Hematopoietic multipotent progenitor cell (in vitro differentiated cells): ENCODE data around the gene MED15. TPM values are rescaled to one million over a fixed set of nuclear protein-coding genes. Genes with fewer than 3 reads are reported as not detected.
"Not testable (repeated sequence)": the region's sequence is repeated elsewhere in the genome, so short reads cannot be mapped to it uniquely, and the experiment has no call there.

Source experiments
- DNase-seq, 3 donors: peaks; one replicate each; pipeline ENCODE4 v3.0.0-alpha.2; 2011 to 2015; ENCODE audit warnings: low read depth in 2 of 3, low spot score in 2 of 3
- total RNA-seq: library from RNA; depleted of rRNA; stranded (reverse); fragments of >200 nt; gene quantifications from one replicate; pipeline ENCODE4 v1.2.3, GENCODE V29; 2012

MED15 gene
- total RNA-seq, 1 donor: 97.8 TPM

- DNase-seq: no peak
Measured at GRCh38 chr22:20615533-20616450, 108.4 kb downstream of the MED15 start.

- no peak for DNase-seq
Measured at GRCh38 chr22:20616451-20617043, 109.1 kb downstream of the MED15 start.

- no peak for DNase-seq
Measured at GRCh38 chr22:20618488-20618887, 111.1 kb downstream of the MED15 start.

DNA sequence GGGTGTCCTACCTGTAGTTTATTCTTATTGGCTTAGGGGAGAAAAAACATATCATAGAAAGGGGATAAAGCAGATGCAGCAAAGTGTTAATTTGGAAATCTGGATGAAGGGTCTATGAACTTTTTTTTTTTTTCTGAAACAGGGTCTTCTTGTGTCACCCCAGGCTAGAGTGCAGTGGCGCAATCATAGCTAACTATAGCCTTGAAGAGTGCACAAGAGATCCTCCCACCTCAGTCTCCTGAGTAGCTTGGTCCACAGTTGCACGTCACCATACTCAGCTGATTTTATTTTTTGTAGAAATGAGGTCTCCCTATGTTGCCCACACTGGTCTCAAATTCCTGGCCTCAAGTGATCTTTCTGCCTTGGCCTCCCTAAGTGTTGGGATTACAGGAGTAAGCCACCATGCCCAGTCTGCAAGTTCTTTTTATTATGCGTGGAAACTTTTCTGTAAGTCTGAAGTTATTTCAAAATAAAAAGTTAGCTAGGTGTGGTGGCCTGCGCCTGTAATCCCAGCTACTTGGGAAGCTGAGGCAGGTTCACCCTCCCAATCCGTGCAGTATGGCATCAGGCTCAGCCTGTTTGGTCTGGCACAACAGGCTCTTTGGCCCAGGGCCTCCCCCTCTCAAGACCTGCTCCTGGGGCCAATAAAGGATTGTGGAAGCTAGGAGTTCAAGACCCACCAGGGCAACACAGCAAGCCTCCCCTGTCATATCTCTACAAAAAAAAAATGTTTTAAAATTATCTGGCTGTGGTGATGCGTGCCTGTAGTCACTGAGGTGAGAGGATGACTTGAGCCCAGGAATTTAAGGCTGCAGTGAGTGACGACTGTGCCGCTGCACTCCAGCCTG is 111.9 kb downstream of the MED15 start:
- DNase-seq: no peak

- DNase-seq: not testable (repeated sequence)
Measured at GRCh38 chr22:20619893-20620194, 112.4 kb downstream of the MED15 start.

- DNase-seq: no peak
Measured at GRCh38 chr22:20621162-20621561, 113.8 kb downstream of the MED15 start.

- no peak for DNase-seq
Measured at GRCh38 chr22:20622650-20623339, 115.4 kb downstream of the MED15 start.

- no peak for DNase-seq
Measured at GRCh38 chr22:20624161-20624616, 116.8 kb downstream of the MED15 start.

GRCh38 chr22:20625270-20625669 is 117.9 kb downstream of the MED15 start:
- DNase-seq: no peak

DNA sequence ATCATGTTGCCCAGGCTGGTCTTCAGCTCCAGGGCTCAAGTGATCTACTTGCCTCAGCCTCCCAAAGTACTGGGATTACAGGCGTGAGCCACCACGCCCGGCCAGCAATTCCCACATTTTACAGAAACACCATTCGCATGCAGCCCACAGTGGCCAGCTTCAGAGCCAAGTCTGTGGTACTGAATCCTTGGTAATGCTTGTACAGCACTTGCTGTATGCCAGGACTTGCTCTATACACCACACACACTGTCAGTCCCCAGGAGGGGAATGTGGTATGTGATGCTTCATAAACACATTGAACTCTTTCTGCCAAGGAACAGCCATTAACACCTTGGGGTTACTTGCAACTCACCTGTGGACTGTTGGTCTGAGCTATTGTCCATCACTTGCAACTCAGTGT is 119.4 kb downstream of the MED15 start:
- DNase-seq: no peak

- no peak for DNase-seq
Measured at GRCh38 chr22:20627432-20627831, 120.0 kb downstream of the MED15 start.

- DNase-seq: no peak
Measured at GRCh38 chr22:20628081-20628939, 120.9 kb downstream of the MED15 start.

GRCh38 chr22:20629401-20629800 is 122.0 kb downstream of the MED15 start:
- DNase-seq: no peak

DNA sequence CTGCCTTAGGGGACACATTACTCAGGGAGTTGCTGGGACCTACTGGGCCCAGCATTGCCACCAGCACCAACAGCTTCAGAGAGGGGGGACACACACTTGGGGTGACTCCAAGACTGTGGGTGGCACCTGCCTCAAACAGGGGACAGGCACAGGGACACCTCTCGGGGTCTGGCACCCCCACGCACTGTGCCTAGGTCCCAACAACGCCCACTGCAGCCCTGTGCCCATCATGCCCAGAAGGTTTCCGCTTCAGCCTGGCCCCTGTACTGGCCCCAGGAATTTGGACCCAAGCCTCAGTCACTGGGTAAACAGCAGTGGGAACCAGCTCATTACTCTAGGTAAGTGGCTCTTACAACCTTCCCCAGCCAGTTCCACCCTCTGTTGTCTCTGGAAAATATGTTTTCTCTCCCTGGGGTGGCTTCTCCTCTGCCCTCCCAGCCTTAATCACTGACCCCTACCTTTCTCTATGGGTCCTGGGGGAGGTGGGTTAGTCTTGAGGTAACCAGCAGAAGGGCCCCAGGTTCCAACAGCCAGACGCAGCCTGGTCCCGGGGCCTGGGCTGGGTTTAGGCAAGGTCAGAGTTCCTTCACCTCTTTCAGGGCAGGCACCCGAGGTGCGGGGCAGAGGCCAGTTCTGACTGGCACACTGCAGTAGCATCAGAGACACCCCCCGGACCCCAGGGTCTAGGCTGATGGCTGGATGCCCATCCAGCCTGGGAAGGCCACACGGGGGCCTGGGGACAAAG is 123.6 kb downstream of the MED15 start:
- DNase-seq: no peak

GRCh38 chr22:20632082-20632481 is 124.7 kb downstream of the MED15 start:
- no peak for DNase-seq

DNA sequence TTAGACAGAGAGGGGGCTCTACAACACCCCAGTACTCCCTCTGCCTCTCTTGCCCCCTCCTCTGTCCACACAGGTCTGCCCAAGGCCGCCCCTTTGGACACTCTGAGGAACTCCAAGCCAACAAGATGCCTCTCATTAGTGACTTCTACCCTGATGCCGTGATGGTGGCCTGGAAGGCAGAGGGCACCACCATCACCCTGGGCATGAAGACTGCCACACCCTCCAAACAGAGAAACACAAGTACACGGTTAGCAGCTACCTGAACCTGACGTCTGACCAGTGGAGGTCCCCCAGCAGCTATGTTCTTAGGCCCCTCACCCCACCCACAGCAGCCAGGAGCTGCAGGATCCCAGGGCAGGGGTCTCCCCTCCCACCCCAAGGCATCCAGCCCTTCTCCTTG is 125.1 kb downstream of the MED15 start:
- DNase-seq: no peak

- no peak for DNase-seq
Measured at GRCh38 chr22:20634560-20635226, 127.3 kb downstream of the MED15 start.

DNA sequence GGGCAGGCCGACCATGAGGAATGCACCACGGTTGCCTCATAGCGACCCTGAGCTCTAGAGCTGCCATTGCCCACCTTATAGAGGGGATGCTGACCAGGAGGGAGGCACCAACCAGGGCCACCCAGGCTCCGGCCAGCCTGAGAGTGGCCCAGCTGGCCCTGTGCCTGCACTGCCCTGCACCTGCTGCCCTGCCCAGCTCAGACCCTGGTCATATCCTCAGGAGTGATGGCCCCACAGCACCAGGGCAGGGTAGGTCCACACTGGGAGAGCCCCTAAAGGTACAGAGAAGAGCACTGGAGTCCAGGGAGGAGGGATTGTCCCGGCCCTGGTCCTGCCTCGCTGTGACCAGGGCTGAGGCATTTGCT is 127.8 kb downstream of the MED15 start:
- no peak for DNase-seq
